OCI-LY1 (cell line): ENCODE measurements around the gene SIRPB2.

Experiments
- EZH2 ChIP-seq: fragments of 200-600 bp; sonication (generic), shearing (Covaris generic); IDR thresholded peaks from 2 replicates; pipeline ENCODE4 v1.8.0; 2017; ENCODE audit warnings: borderline replicate concordance, mixed run types, mild to moderate bottlenecking, antibody characterized with exemption, low read length, moderate library complexity, mixed read lengths
- TF ChIP-seq, protein P1 (sequence below): fragments of 200-600 bp; sonication (generic), shearing (Covaris generic); IDR thresholded peaks from 2 replicates; pipeline ENCODE4 v1.5.1; 2017; ENCODE audit warnings: mild to moderate bottlenecking, antibody characterized with exemption, low read length, moderate library complexity, mixed read lengths

DNA sequence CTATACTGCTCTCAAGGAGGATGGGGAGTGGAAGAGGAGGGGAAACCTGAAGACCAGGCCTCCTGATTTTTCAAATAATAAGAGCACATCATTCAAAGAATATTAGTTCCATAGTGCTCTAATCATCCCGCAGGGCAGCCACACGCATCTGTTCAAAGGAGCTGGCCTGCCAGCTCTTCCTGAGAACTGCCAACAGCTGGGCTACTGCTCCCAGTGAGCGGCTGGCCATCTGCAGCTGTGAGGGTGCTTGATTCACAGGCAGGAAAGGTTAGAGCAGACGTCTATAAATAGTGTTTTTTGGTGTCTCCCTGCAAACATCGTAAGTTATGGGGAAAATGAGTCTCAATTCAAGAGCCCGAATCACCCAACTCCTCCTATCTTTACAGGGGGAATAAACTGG is 41.9 kb downstream of the SIRPB2 start:
- TF ChIP-seq, protein P1, sequence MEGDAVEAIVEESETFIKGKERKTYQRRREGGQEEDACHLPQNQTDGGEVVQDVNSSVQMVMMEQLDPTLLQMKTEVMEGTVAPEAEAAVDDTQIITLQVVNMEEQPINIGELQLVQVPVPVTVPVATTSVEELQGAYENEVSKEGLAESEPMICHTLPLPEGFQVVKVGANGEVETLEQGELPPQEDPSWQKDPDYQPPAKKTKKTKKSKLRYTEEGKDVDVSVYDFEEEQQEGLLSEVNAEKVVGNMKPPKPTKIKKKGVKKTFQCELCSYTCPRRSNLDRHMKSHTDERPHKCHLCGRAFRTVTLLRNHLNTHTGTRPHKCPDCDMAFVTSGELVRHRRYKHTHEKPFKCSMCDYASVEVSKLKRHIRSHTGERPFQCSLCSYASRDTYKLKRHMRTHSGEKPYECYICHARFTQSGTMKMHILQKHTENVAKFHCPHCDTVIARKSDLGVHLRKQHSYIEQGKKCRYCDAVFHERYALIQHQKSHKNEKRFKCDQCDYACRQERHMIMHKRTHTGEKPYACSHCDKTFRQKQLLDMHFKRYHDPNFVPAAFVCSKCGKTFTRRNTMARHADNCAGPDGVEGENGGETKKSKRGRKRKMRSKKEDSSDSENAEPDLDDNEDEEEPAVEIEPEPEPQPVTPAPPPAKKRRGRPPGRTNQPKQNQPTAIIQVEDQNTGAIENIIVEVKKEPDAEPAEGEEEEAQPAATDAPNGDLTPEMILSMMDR = no peak
- no peak for TF ChIP-seq EZH2
